ENCODE data around the gene MAP3K10.

GRCh38 chr19:40224342-40225150, 33.3 kb downstream of the MAP3K10 start:
- TF ChIP-seq POLR2A (IDR thresholded peaks at IDR 0.05) (no peak), CTCF (IDR thresholded peaks at IDR 0.05) (no peak)

Measured in testis (tissue), 2 donors.